ENCODE measurements around the gene MAEA. TPM values are rescaled to one million over a fixed set of nuclear protein-coding genes. Genes with fewer than 3 reads are reported as not detected.

The MAEA gene
- total RNA-seq, 4 donors from 2014 or later, result 114 to 211 (median 168) TPM

DNA sequence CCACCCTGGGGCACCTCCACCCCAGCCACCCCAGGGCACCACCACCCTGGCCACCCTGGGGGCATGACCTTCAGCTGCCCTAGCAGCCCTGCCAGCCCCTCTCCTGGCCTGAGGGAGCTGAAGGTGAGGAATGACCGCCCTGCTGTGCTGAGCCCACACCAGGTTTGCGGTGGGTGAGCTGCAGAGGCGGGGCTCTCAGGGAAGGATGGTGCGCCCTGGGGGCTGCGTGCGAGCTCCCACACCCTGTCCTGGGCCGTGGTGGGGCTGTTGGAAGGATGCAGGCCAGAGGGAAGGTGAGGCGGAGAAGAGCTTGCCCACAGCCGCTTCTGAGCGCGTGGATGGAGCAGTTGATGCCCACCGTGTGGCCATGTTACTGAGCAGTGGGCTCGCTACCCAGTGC is 75.1 kb downstream of the MAEA start:
- H3K4me3 ChIP-seq, result no peak overlapping the region
- H3K4me1 ChIP-seq, result no peaks in the 10 kb centered on the region
- no peak for DNase-seq
- WGBS, 2 donors (ENCODE audit: low coverage in 1 of 2), result 92% methylated on average over 13 of the region's 13 CpGs; no CpG with 5 or more reads in 1 of the 2 donors
- TF ChIP-seq POLR2AphosphoS5 (IDR thresholded peaks at IDR 0.05) (no peak), EP300 (IDR thresholded peaks at IDR 0.05; ENCODE audit: low read depth) (no peak), POLR2A (IDR thresholded peaks at IDR 0.05) (no peak)
- TF ChIP-seq, protein P1, sequence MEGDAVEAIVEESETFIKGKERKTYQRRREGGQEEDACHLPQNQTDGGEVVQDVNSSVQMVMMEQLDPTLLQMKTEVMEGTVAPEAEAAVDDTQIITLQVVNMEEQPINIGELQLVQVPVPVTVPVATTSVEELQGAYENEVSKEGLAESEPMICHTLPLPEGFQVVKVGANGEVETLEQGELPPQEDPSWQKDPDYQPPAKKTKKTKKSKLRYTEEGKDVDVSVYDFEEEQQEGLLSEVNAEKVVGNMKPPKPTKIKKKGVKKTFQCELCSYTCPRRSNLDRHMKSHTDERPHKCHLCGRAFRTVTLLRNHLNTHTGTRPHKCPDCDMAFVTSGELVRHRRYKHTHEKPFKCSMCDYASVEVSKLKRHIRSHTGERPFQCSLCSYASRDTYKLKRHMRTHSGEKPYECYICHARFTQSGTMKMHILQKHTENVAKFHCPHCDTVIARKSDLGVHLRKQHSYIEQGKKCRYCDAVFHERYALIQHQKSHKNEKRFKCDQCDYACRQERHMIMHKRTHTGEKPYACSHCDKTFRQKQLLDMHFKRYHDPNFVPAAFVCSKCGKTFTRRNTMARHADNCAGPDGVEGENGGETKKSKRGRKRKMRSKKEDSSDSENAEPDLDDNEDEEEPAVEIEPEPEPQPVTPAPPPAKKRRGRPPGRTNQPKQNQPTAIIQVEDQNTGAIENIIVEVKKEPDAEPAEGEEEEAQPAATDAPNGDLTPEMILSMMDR (IDR thresholded peaks at IDR 0.05), result no peak
- no peaks in the 10 kb centered on the region for H3K9me3 ChIP-seq
- H3K27ac ChIP-seq, result peak overlapping the region in 2 of 4 donors; percentile 29 to 37
- intact Hi-C loops (cut with DNase I; ENCODE audit: low total_unique reads) (no loop called here), in situ Hi-C loops (cut with MboI; ENCODE audit: low pct_ligation_motif_present in 1 of 4, low pct_unique_long_range_greater_than_20kb in 1 of 4, low sequenced_read_pairs in 3 of 4) (loop anchor here in 3 of 4 donors (25.0 kb wide), 2 partner anchors 248 to 273 kb away; no protein-coding TSS in a partner anchor)
- no peaks in the 10 kb centered on the region for H3K36me3 ChIP-seq
- no peaks in the 10 kb centered on the region for H3K27me3 ChIP-seq

DNA sequence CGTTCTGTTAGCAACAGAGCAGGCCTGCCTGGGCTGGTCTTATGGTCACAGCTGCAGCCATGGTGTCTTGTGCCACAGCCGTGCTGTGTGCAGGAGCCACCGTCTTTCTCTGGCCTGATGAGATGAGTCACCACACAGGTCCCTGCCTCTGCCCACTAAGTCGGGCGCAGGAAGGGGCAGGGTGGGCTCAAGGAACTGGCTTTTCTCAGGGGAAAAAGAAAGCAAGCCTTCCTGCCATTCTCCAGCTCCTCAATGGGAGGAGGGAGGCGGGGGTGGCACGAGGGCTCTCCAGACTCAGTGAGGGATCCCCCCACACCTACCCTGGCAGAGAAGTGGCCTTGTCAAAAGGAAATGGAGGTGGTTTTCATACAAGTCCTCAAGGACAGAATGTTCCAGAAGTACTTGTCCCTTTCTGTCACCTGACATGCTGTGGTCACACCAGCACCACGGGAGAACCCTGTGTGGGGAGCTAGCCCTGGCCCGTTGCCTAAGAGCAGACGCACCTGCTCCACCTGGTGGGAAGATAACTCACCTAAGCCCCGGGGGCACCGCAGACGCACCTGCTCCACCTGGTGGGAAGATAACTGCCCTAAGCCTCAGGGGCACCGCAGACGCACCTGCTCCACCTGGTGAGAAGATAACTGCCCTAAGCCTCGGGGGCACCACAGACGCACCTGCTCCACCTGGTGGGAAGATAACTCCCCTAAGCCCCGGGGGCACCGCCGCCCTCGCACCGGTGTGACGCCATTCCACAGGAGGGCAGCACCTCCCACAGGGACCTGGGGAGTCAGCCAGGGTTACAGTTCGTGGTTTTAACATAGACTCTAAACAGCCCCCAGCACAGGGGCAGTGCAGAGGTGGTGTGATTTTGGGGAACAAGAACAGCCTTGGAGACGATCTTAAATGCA is 75.8 kb downstream of the MAEA start:
- in situ Hi-C loops (cut with MboI; ENCODE audit: low pct_ligation_motif_present in 1 of 4, low pct_unique_long_range_greater_than_20kb in 1 of 4, low sequenced_read_pairs in 3 of 4) (loop anchor here in 3 of 4 donors (25.0 kb wide), 2 partner anchors 247 to 272 kb away; no protein-coding TSS in a partner anchor), intact Hi-C loops (cut with DNase I; ENCODE audit: low total_unique reads) (no loop called here)
- Histone ChIP-seq H3K27me3 (no peaks in the 10 kb centered on the region), H3K4me1 (no peaks in the 10 kb centered on the region), H3K27ac (peak overlapping the region in 2 of 4 donors; percentile 29 to 37), H3K4me3 (no peak overlapping the region), H3K9me3 (no peaks in the 10 kb centered on the region), H3K36me3 (no peaks in the 10 kb centered on the region)
- WGBS, 2 donors (ENCODE audit: low coverage in 1 of 2), result 70 to 92% methylated on average over 2 to 20 of the region's 25 CpGs
- TF ChIP-seq, protein P1 (IDR thresholded peaks at IDR 0.05), result no peak
- TF ChIP-seq POLR2AphosphoS5 (IDR thresholded peaks at IDR 0.05) (no peak), EP300 (IDR thresholded peaks at IDR 0.05; ENCODE audit: low read depth) (no peak), POLR2A (IDR thresholded peaks at IDR 0.05) (no peak)
- peak; percentile 63 for DNase-seq

DNA sequence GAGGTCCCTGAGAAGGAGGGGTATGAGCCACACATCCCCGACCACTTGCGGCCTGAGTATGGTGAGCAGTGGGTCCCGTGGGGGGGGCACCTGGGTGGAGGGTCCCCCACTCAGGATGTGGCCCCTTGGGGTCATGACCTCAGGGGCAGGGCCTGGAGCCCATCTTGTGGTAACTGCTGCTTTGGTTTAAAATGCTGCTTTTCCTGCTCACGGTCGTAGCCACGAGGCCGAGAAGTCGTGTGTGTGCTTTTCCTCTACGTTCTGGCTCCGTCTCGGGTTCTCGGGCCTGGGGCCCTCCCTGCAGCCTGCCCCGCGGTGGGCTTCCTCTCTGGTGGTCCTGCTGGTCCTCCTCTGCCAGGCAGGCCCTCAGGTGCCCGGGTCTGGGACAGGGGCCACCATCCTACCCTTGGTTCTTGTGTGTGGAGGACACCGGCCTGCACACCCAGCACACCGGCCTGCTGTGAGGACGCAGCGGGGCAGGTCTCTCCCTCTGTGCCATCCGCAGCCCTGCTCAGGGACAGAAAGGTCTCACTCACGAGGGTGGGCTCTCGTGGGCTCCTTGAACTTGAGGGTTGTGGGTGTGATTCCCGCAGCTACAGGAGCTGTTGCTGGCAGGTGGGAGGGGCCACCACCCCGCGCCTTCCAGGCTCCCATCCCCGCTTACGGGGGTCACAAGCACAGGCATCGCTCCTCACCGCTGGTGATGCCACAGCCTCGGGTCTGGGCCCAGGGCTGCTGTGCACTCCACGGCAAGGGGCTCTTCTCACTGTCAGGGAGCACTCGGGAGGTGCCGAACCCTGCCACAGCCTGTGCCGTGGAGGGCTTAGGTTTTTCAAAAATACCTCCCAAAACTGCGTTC is 76.9 kb downstream of the MAEA start:
- TF ChIP-seq EP300 (IDR thresholded peaks at IDR 0.05; ENCODE audit: low read depth), result no peak
- TF ChIP-seq, protein P1 (IDR thresholded peaks at IDR 0.05), result no peak
- no peak for TF ChIP-seq POLR2A (IDR thresholded peaks at IDR 0.05)
- no peak for TF ChIP-seq POLR2AphosphoS5 (IDR thresholded peaks at IDR 0.05)
- Histone ChIP-seq H3K4me1 (no peaks in the 10 kb centered on the region), H3K27ac (no peak overlapping the region), H3K9me3 (no peaks in the 10 kb centered on the region), H3K27me3 (no peaks in the 10 kb centered on the region), H3K36me3 (no peaks in the 10 kb centered on the region), H3K4me3 (no peak overlapping the region)
- in situ Hi-C loops (cut with MboI; ENCODE audit: low pct_ligation_motif_present in 1 of 4, low pct_unique_long_range_greater_than_20kb in 1 of 4, low sequenced_read_pairs in 3 of 4), result loop anchor here in 3 of 4 donors (25.0 kb wide), 2 partner anchors 246 to 271 kb away; no protein-coding TSS in a partner anchor
- intact Hi-C loops (cut with DNase I; ENCODE audit: low total_unique reads), result no loop called here
- no peak for DNase-seq
- WGBS, 2 donors (ENCODE audit: low coverage in 1 of 2), result 93% methylated on average over 34 of the region's 35 CpGs; no CpG with 5 or more reads in 1 of the 2 donors

Data from transverse colon (tissue), 4 donors.